Neuronal stem cell (in vitro differentiated cells): ENCODE measurements around the gene OGT.
"Not testable (repeated sequence)": the region's sequence is repeated elsewhere in the genome, so short reads cannot be mapped to it uniquely, and the experiment has no call there.

Experiments used
- DNase-seq: peaks from one replicate; pipeline ENCODE4 v3.0.0-alpha.2; 2013; ENCODE audit warnings: low spot score
- H2AFZ ChIP-seq: one replicate; pipeline ENCODE4 v1.6.1; 2013; ENCODE audit warnings: mild to moderate bottlenecking, low read length, inconsistent platforms
- H2AK5ac ChIP-seq: 2 replicates; pipeline ENCODE4 v1.6.1; 2013; ENCODE audit warnings: low read depth, mild to moderate bottlenecking, inconsistent platforms, low read length, moderate library complexity, mixed read lengths
- H2BK120ac ChIP-seq: 2 replicates; pipeline ENCODE4 v1.6.1; 2013; ENCODE audit warnings: low read depth, mild to moderate bottlenecking, inconsistent platforms, low read length, moderate library complexity, mixed read lengths
- H2BK12ac ChIP-seq: one replicate; pipeline ENCODE4 v1.6.1; 2013; ENCODE audit warnings: low read length, inconsistent platforms
- H2BK15ac ChIP-seq: 2 replicates; pipeline ENCODE4 v1.6.1; 2013; ENCODE audit warnings: mild to moderate bottlenecking, low read length, inconsistent platforms, mixed read lengths
- H2BK5ac ChIP-seq: one replicate; pipeline ENCODE4 v1.6.1; 2013; ENCODE audit warnings: inconsistent platforms, mild to moderate bottlenecking, low read length, moderate library complexity
- H3K14ac ChIP-seq: one replicate; pipeline ENCODE4 v1.6.1; 2013; ENCODE audit warnings: low read length, inconsistent platforms
- H3K18ac ChIP-seq: 2 replicates; pipeline ENCODE4 v1.6.1; 2013; ENCODE audit warnings: low read length, inconsistent platforms
- H3K23ac ChIP-seq: 2 replicates; pipeline ENCODE4 v1.6.1; 2013; ENCODE audit warnings: low read depth, mild to moderate bottlenecking, mixed read lengths, low read length, inconsistent platforms; ENCODE audit not compliant: poor library complexity
- H3K27ac ChIP-seq: replicated peaks from 3 replicates; pipeline ENCODE4 v1.5.1; 2013; ENCODE audit warnings: low read length, inconsistent platforms
- H3K27me3 ChIP-seq, 3 experiments: 2 replicates each; pipeline ENCODE4 v1.6.1; 2013; ENCODE audit warnings: low read length in 3 of 3, mild to moderate bottlenecking in 2 of 3, inconsistent platforms in 1 of 3, low read depth in 1 of 3, mixed read lengths in 1 of 3, moderate library complexity in 1 of 3; ENCODE audit not compliant: control insufficient read depth in 3 of 3, insufficient read depth in 3 of 3
- H3K36me3 ChIP-seq, 2 donors: replicated peaks in 1 of 2; 2 replicates each; pipeline ENCODE4 v1.6.1; 2013; ENCODE audit warnings: low read length in 2 of 2; ENCODE audit not compliant: control insufficient read depth in 2 of 2, insufficient read depth in 2 of 2
- H3K4ac ChIP-seq: 2 replicates; pipeline ENCODE4 v1.6.1; 2013; ENCODE audit warnings: inconsistent platforms, mild to moderate bottlenecking, low read length, moderate library complexity
- H3K4me1 ChIP-seq, 2 donors: 1 replicate in 1 of 2; 2 replicates in 1 of 2; pipeline ENCODE4 v1.6.1; 2013; ENCODE audit warnings: low read length in 2 of 2, low read depth in 1 of 2; ENCODE audit not compliant: control insufficient read depth in 2 of 2, insufficient read depth in 1 of 2
- H3K4me2 ChIP-seq: one replicate; pipeline ENCODE4 v1.6.1; 2013; ENCODE audit warnings: mild to moderate bottlenecking, low read length, inconsistent platforms; ENCODE audit not compliant: insufficient read depth, poor library complexity, severe bottlenecking
- H3K4me3 ChIP-seq, 2 donors: 2 replicates each; pipeline ENCODE4 v1.5.1; 2013; ENCODE audit warnings: low read length in 2 of 2, mild to moderate bottlenecking in 2 of 2, inconsistent platforms in 1 of 2, moderate library complexity in 1 of 2
- H3K79me1 ChIP-seq: one replicate; pipeline ENCODE4 v1.6.1; 2013; ENCODE audit warnings: low read depth, mild to moderate bottlenecking, inconsistent platforms, low read length, moderate library complexity
- H3K9ac ChIP-seq: one replicate; pipeline ENCODE4 v1.6.1; 2013; ENCODE audit warnings: mild to moderate bottlenecking, low read depth, low read length, inconsistent platforms; ENCODE audit not compliant: poor library complexity
- H3K9me3 ChIP-seq, 2 donors: replicated peaks in 1 of 2; 2 replicates each; pipeline versions ENCODE3 to v1.6.1; 2013; ENCODE audit warnings: low read length in 2 of 2, mild to moderate bottlenecking in 2 of 2, inconsistent platforms in 1 of 2, low read depth in 1 of 2, mixed read lengths in 1 of 2, moderate library complexity in 1 of 2; ENCODE audit not compliant: control insufficient read depth in 2 of 2, insufficient read depth in 1 of 2
- H4K8ac ChIP-seq: one replicate; pipeline ENCODE4 v1.6.1; 2013; ENCODE audit warnings: low read depth, mild to moderate bottlenecking, inconsistent platforms, low read length, moderate library complexity
- H4K91ac ChIP-seq: one replicate; pipeline ENCODE4 v1.6.1; 2013; ENCODE audit warnings: low read length, low read depth, mild to moderate bottlenecking, inconsistent platforms; ENCODE audit not compliant: poor library complexity
- WGBS, 2 donors: extraction: QIAGEN DNeasy Blood & Tissue Kit; methylation state at CpG; one replicate each; pipeline ENCODE4 v1.1.7; 2013; ENCODE audit warnings: missing lambda C conversion rate in 2 of 2, mixed read lengths in 1 of 2; ENCODE audit not compliant: insufficient read length in 2 of 2, insufficient replicate concordance in 1 of 2; ENCODE audit errors: extremely low coverage in 2 of 2; 5-methylcytosine and 5-hydroxymethylcytosine counted together

The OGT gene

DNA sequence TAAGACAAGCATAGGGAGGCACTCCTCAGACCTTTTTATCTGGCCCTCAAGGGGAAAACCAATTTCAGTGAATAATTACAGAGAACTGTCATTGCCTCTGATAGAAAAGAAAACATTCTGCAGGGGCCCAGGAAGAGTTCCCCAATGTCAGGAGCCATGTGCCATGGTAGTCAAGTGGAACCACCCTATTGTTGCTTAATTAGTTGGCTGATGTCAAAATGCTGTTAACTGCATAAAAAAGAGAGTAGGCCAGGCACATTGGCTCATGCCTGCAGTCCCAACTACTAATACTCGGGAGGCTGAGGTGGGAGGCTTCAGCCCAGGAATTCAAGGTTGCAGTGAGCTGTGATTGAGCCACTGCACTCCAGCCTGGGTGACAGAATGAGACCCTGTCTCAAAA, 28.6 kb upstream of the OGT start:
- H3K4me3 ChIP-seq, result no peak overlapping the region
- no peak overlapping the region for H2AFZ ChIP-seq
- no peak overlapping the region for H4K8ac ChIP-seq
- H2BK12ac ChIP-seq, result no peak overlapping the region
- no peak overlapping the region for H3K18ac ChIP-seq
- H3K36me3 ChIP-seq, result no peaks in the 10 kb centered on the region
- H3K79me1 ChIP-seq, result no peaks in the 10 kb centered on the region
- no peak for DNase-seq
- no peak overlapping the region for H3K4ac ChIP-seq
- H2BK120ac ChIP-seq, result no peak overlapping the region
- H4K91ac ChIP-seq, result no peak overlapping the region
- no peak overlapping the region for H2BK5ac ChIP-seq
- H3K14ac ChIP-seq, result no peak overlapping the region
- H3K9me3 ChIP-seq, result no peaks in the 10 kb centered on the region
- H3K23ac ChIP-seq, result no peak overlapping the region
- no CpG with 5 or more reads among the region's 1 CpG for WGBS, 2 donors
- H2BK15ac ChIP-seq, result no peak overlapping the region
- H3K4me2 ChIP-seq, result no peak overlapping the region
- H2AK5ac ChIP-seq, result no peak overlapping the region
- H3K27ac ChIP-seq, result no peak overlapping the region
- no peaks in the 10 kb centered on the region for H3K4me1 ChIP-seq
- no peak overlapping the region for H3K9ac ChIP-seq
- H3K27me3 ChIP-seq, result no peaks in the 10 kb centered on the region

DNA sequence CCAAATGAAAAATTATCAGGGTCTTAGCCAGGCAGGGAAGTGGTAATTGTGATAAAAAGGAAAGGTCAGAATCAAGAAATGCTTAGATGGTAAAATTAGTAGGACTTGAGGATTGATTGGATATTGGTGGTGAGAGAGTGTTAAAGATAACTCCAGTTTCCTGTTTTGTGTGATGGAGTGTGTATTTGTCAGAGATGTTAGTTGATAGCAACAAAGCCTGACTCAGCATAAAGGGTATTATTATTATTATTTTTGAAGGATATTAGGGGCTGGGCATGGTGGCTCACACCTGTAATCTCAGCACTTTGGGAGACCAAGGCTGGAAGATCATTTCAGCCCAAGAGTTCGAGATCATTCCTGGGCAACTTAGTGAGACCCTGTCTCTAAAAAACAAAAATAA, 23.6 kb upstream of the OGT start:
- no peak overlapping the region for H3K4me3 ChIP-seq
- no peaks in the 10 kb centered on the region for H3K36me3 ChIP-seq
- no peak overlapping the region for H3K9ac ChIP-seq
- no CpG with 5 or more reads among the region's 1 CpG for WGBS, 2 donors
- H3K4ac ChIP-seq, result no peak overlapping the region
- no peaks in the 10 kb centered on the region for H3K27me3 ChIP-seq
- no peak overlapping the region for H3K18ac ChIP-seq
- H3K23ac ChIP-seq, result no peak overlapping the region
- H3K4me2 ChIP-seq, result no peak overlapping the region
- H2BK15ac ChIP-seq, result no peak overlapping the region
- H2BK120ac ChIP-seq, result no peak overlapping the region
- no peaks in the 10 kb centered on the region for H3K79me1 ChIP-seq
- H3K14ac ChIP-seq, result no peak overlapping the region
- H4K8ac ChIP-seq, result no peak overlapping the region
- no peaks in the 10 kb centered on the region for H3K4me1 ChIP-seq
- H2BK12ac ChIP-seq, result no peak overlapping the region
- no peak for DNase-seq
- no peak overlapping the region for H4K91ac ChIP-seq
- no peak overlapping the region for H3K27ac ChIP-seq
- no peaks in the 10 kb centered on the region for H3K9me3 ChIP-seq
- H2AFZ ChIP-seq, result no peak overlapping the region
- H2AK5ac ChIP-seq, result no peak overlapping the region
- no peak overlapping the region for H2BK5ac ChIP-seq

DNA sequence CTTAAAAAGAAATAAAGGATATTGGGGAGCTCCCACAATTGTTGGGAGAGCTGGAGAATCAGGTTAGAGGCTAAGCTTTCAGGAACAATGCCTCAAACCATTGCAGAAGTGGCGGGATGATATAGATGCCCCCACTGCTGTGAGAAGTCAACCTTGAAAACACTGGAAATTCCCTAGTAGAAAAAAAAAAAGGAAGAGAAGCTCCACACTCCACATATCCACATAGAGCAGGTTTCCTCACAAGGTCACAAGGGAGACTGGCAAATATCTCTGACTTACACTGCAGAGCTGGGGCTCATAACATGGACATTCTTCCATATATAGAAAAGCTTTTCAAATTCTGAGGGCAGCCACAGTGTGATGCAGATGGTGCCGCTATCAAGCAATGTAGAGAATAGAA, 22.7 kb upstream of the OGT start:
- Histone ChIP-seq H3K4me2 (no peak overlapping the region), H2BK15ac (no peak overlapping the region), H3K14ac (no peak overlapping the region), H3K9me3 (no peaks in the 10 kb centered on the region), H3K18ac (no peak overlapping the region), H2AFZ (no peak overlapping the region), H2BK5ac (no peak overlapping the region), H3K4me1 (no peaks in the 10 kb centered on the region), H3K27me3 (no peaks in the 10 kb centered on the region), H2AK5ac (no peak overlapping the region), H3K79me1 (no peaks in the 10 kb centered on the region), H2BK120ac (no peak overlapping the region), H4K91ac (no peak overlapping the region), H3K4ac (no peak overlapping the region), H3K27ac (no peak overlapping the region), H3K4me3 (no peak overlapping the region), H3K36me3 (no peaks in the 10 kb centered on the region), H3K9ac (no peak overlapping the region), H4K8ac (no peak overlapping the region), H2BK12ac (no peak overlapping the region), H3K23ac (no peak overlapping the region)
- no CpG with 5 or more reads among the region's 2 CpGs for WGBS, 2 donors
- no peak for DNase-seq

DNA sequence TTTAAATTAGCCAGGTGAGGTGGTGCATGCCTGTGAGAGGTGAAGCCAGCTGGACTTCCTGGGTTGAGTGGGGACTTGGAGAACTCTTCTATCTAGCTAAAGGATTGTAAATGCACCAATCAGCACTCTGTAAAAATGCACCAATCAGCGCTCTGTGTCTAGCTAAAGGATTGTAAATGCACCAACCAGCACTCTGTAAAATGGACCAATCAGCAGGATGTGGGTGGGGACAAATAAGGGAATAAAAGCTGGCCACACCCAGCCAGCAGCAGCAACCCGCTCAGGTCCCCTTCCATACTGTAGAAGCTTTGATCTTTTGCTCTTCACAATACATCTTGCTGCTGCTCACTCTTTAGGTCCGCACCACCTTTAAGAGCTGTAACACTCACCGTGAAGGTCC, 19.2 kb upstream of the OGT start:
- H2BK12ac ChIP-seq, H2BK5ac ChIP-seq, H4K8ac ChIP-seq, DNase-seq, H3K27ac ChIP-seq, H3K4ac ChIP-seq, H3K27me3 ChIP-seq, H2BK15ac ChIP-seq, H3K4me2 ChIP-seq, H2AK5ac ChIP-seq, H3K23ac ChIP-seq, H4K91ac ChIP-seq, H3K4me1 ChIP-seq, H3K36me3 ChIP-seq, H3K9me3 ChIP-seq, H3K4me3 ChIP-seq, H3K79me1 ChIP-seq, H3K9ac ChIP-seq, H3K18ac ChIP-seq, H3K14ac ChIP-seq, H2BK120ac ChIP-seq, H2AFZ ChIP-seq: not testable (repeated sequence)
- WGBS, 2 donors, result no CpG with 5 or more reads among the region's 4 CpGs
